Fibroblast of pulmonary artery (primary cell): ENCODE results near the gene DAGLB.
A peak's percentile ranks its signal among the peaks of the same experiment; 100 is the strongest.

Experiments used
- DNase-seq: peaks from one replicate; pipeline ENCODE4 v3.0.0-alpha.2; 2010; ENCODE audit warnings: low read depth
- H3K4me3 ChIP-seq: replicated peaks from 2 replicates; pipeline ENCODE4 v1.5.1; 2011; ENCODE audit warnings: low read depth, mild to moderate bottlenecking, control low read depth, low read length, moderate library complexity
- CTCF ChIP-seq: IDR thresholded peaks from 2 replicates; pipeline ENCODE4 v1.5.1; 2011; ENCODE audit warnings: mild to moderate bottlenecking, control low read depth, low read length, inconsistent platforms; ENCODE audit errors: missing control alignments

The DAGLB gene

DNA sequence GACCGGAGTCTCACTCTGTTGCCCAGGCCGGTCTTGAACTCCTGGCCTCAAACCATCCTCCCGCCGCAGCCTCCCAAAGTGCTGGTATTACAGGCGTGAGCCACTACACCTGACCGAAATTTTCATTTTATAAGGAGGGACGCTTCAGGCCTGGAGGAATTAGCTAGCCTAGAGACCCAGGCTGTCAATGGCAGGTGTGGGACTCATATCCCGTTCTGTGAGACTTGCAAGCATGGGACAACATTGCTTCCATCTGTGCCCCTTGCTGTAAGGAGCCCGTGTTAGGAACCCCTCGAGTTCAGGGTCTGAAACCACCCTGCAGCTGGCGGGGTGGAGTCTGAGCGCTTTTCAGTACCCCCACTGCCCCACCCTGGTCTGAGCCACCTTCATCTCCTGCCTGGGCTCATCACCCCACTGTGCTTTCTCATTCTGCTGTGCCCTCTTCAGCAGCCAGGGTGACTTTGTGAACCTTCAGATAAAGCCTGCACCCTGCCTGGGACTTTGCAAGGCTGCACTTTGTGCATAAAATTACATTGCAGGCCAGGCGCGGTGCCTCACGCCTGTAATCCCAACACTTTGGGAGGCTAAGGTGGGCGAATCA, 1.3 kb upstream of the DAGLB start:
- H3K4me3 ChIP-seq, result no peak overlapping the region
- no peak for DNase-seq
- TF ChIP-seq CTCF, result no peak

DNA sequence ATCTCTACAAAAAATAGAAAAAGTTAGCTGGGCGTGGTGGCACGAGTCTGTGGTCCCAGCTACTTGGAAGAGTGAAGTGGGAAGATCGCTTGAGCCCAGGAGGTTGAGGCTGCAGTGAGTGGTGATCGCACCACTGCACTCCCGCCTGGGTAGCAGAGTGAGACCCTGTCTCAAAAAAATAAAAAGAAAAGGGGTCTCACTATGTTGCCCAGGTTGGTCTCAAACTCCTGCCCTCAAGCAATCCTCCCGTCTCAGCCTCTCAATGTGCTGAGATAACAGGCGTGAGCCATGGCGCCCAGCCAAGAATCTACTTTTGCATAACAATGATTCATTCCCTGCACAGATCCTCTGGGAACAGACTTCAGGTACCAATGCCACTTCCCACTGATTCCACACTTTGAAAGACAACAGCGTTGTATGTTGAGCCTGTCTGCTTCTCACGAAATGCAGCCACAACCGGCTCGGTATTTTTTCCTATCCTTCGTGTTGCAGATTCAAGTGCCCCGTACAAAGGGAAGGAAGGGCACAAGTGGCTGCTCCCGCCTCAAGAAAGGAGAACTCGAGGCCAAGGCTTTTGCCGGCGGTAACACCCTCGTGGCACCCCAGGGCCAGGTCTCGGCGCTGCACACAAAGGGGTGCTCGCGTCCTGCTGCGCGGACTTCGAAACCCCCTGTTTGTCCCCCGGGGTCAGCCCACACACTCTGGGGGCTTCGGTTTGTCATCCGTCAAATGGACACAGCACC, 745 bp downstream of the DAGLB start:
- peak overlapping the region; percentile 97 for H3K4me3 ChIP-seq
- peak; percentile 91 for DNase-seq
- TF ChIP-seq CTCF, result no peak

GRCh38 chr7:6444516-6445269, 3.1 kb downstream of the DAGLB start:
- TF ChIP-seq CTCF, result no peak
- no peak for DNase-seq
- H3K4me3 ChIP-seq, result no peak overlapping the region

- TF ChIP-seq CTCF, result no peak
- H3K4me3 ChIP-seq, result no peak overlapping the region
- peak; percentile 91 for DNase-seq
These were observed 4.3 kb downstream of the DAGLB start for GRCh38 chr7:6443372-6443941.

GRCh38 chr7:6442114-6442513, 5.6 kb downstream of the DAGLB start:
- TF ChIP-seq CTCF, result no peak
- peak; percentile 28 for DNase-seq
- H3K4me3 ChIP-seq, result no peak overlapping the region

DNA sequence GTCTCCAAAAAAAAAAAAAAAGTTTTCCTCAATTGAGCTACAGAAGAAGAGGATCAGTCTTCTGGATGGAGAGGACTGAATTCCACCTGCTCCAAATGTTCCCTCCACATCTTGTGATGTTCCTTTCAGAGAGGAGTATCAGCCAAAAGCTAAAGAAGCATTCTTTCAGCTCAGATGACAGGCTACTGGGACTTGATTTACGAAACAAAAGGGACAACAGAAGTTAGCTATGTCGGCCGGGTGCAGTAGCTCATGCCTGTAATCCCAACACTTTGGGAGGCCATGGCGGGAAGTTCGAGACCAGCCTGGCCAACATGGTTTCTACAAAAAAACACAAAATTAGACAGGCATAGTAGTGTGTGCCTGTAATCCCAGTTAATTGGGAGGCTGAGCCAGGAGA, 7.4 kb downstream of the DAGLB start:
- TF ChIP-seq CTCF, result no peak

More for the DNA sequence above, 7.4 kb downstream of the DAGLB start:
- H3K4me3 ChIP-seq, result no peak overlapping the region
- no peak for DNase-seq
